OCI-LY1 (cell line): ENCODE data around the gene CCAR1.

Source experiments
- CTCF ChIP-seq: fragments of 200-600 bp; sonication (generic), shearing (Covaris generic); IDR thresholded peaks from 2 replicates; pipeline ENCODE4 v1.5.1; 2017; ENCODE audit warnings: mild to moderate bottlenecking, antibody characterized with exemption, low read length, moderate library complexity, mixed read lengths
- EZH2 ChIP-seq: fragments of 200-600 bp; sonication (generic), shearing (Covaris generic); IDR thresholded peaks from 2 replicates; pipeline ENCODE4 v1.8.0; 2017; ENCODE audit warnings: borderline replicate concordance, mixed run types, mild to moderate bottlenecking, antibody characterized with exemption, low read length, moderate library complexity, mixed read lengths

GRCh38 chr10:68684413-68684812, 36.6 kb upstream of the CCAR1 start:
- TF ChIP-seq CTCF, result no peak
- TF ChIP-seq EZH2, result no peak
